SK-N-SH (cell line): ENCODE measurements around the gene CTDP1. TPM values are rescaled to one million over a fixed set of nuclear protein-coding genes. Genes with fewer than 3 reads are reported as not detected.

Experiments used
- CTCF ChIA-PET: fragments of 300-600, 350-600 bp; formaldehyde crosslinking; extraction: SDS; loops from one replicate; lab custom pipeline; 2021; lab: Yijun Ruan, JAX
- POLR2A ChIA-PET: fragments of 350-600 bp; sonication (Branson Sonifier 250); formaldehyde crosslinking; extraction: SDS; loops from one replicate; lab custom pipeline; 2020; ENCODE audit warnings: antibody characterized with exemption, inconsistent platforms; lab: Yijun Ruan, JAX
- DNase-seq: peaks from one replicate; pipeline ENCODE4 v3.0.0; 2012
- H2AFZ ChIP-seq: fragments of 200-600 bp; sonication (generic); 2 replicates; pipeline ENCODE4 v1.8.1; 2016; ENCODE audit warnings: antibody characterized with exemption, mild to moderate bottlenecking, low read depth
- H3F3A ChIP-seq: fragments of 200-600 bp; sonication (generic); replicated peaks from 2 replicates; pipeline ENCODE3; 2016; ENCODE audit warnings: antibody characterized with exemption, mild to moderate bottlenecking; ENCODE audit not compliant: insufficient read depth
- H3K27ac ChIP-seq, 2 experiments: fragments of 200-500 bp in 1 of 2; fragments of 200-600 bp in 1 of 2; sonication (Bioruptor generic) in 1 of 2; sonication (generic), shearing (Covaris generic) in 1 of 2; 2 replicates each; pipeline versions ENCODE4 v1.5.1 to v1.6.1; 2014 to 2016; ENCODE audit warnings: low read depth in 2 of 2, inconsistent platforms in 1 of 2, low read length in 1 of 2, mild to moderate bottlenecking in 1 of 2, mixed read lengths in 1 of 2
- H3K27me3 ChIP-seq: fragments of 200-600 bp; sonication (generic), shearing (Covaris generic); 2 replicates; pipeline ENCODE4 v1.6.1; 2016; ENCODE audit warnings: mixed run types; ENCODE audit not compliant: insufficient read depth
- H3K36me3 ChIP-seq, 2 experiments: fragments of 200-500 bp in 1 of 2; fragments of 200-600 bp in 1 of 2; sonication (Bioruptor generic) in 1 of 2; sonication (generic) in 1 of 2; replicated peaks in 1 of 2; 2 replicates each; pipeline versions ENCODE3 to v1.5.1; 2014 to 2016; ENCODE audit warnings: low read length in 1 of 2, mild to moderate bottlenecking in 1 of 2; ENCODE audit not compliant: insufficient read depth in 2 of 2, control insufficient read depth in 1 of 2
- H3K4me1 ChIP-seq, 2 experiments: fragments of 200-500 bp in 1 of 2; fragments of 200-600 bp in 1 of 2; sonication (Bioruptor generic) in 1 of 2; sonication (generic), shearing (Covaris generic) in 1 of 2; 2 replicates each; pipeline versions ENCODE4 v1.5.1 to v1.6.1; 2014 to 2016; ENCODE audit warnings: low read depth in 1 of 2, low read length in 1 of 2, mixed run types in 1 of 2; ENCODE audit not compliant: insufficient read depth in 2 of 2, control insufficient read depth in 1 of 2
- H3K4me2 ChIP-seq: fragments of 200-600 bp; sonication (generic), shearing (Covaris generic); 2 replicates; pipeline ENCODE4 v1.6.1; 2017; ENCODE audit warnings: mixed run types
- H3K4me3 ChIP-seq, 2 experiments: fragments of 200-500 bp in 1 of 2; fragments of 200-600 bp in 1 of 2; sonication (Bioruptor generic) in 1 of 2; sonication (generic), shearing (Covaris generic) in 1 of 2; 2 replicates each; pipeline versions ENCODE4 v1.5.1 to v1.8.1; 2014 to 2016; ENCODE audit warnings: low read depth in 2 of 2, inconsistent platforms in 1 of 2, low read length in 1 of 2, mild to moderate bottlenecking in 1 of 2, mixed read lengths in 1 of 2, moderate library complexity in 1 of 2
- H3K79me2 ChIP-seq: fragments of 200-600 bp; sonication (generic); 2 replicates; pipeline ENCODE4 v1.8.1; 2017; ENCODE audit warnings: mild to moderate bottlenecking; ENCODE audit not compliant: insufficient read depth
- H3K9ac ChIP-seq: fragments of 200-600 bp; sonication (generic); 2 replicates; pipeline ENCODE4 v1.6.1; 2017; ENCODE audit warnings: mixed run types
- H3K9me2 ChIP-seq: fragments of 200-600 bp; sonication (generic); 2 replicates; pipeline ENCODE4 v1.6.1; 2017; ENCODE audit warnings: mixed run types
- H3K9me3 ChIP-seq: fragments of 200-600 bp; sonication (generic); 2 replicates; pipeline ENCODE4 v1.6.1; 2017; ENCODE audit warnings: mixed run types, mild to moderate bottlenecking, moderate library complexity
- H4K20me1 ChIP-seq: fragments of 200-600 bp; sonication (generic); 2 replicates; pipeline ENCODE4 v1.6.1; 2017; ENCODE audit warnings: mild to moderate bottlenecking, mixed run types; ENCODE audit not compliant: insufficient read depth
- CHD2 ChIP-seq: fragments of 150-350 bp; IDR thresholded peaks from 2 replicates; pipeline ENCODE4 v1.6.1; 2018; ENCODE audit warnings: low read length; ENCODE audit not compliant: partially characterized antibody
- ELF1 ChIP-seq: IDR thresholded peaks from 2 replicates; pipeline ENCODE4 v1.4.0; 2012
- FOXJ3 ChIP-seq: sonication (generic); formaldehyde crosslinking; IDR thresholded peaks from 2 replicates; pipeline ENCODE4 v1.5.1; 2020; ENCODE audit warnings: mild to moderate bottlenecking, missing genetic modification reagents
- FOXM1 ChIP-seq: IDR thresholded peaks from 2 replicates; pipeline ENCODE4 v1.4.0; 2012; ENCODE audit warnings: low read depth, mild to moderate bottlenecking
- GABPA ChIP-seq: IDR thresholded peaks from 2 replicates; pipeline ENCODE4 v1.4.0; 2012; ENCODE audit warnings: low read depth, mild to moderate bottlenecking
- NFIC ChIP-seq: IDR thresholded peaks from 2 replicates; pipeline ENCODE4 v1.4.0; 2012; ENCODE audit warnings: borderline replicate concordance
- NRF1 ChIP-seq: IDR thresholded peaks from 2 replicates; pipeline ENCODE4 v1.6.1; 2012; ENCODE audit warnings: low read depth, mild to moderate bottlenecking, low read length
- RAD21 ChIP-seq: IDR thresholded peaks from 2 replicates; pipeline ENCODE4 v1.6.1; 2012; ENCODE audit warnings: mild to moderate bottlenecking, low read length
- RCOR1 ChIP-seq: fragments of 150-350 bp; IDR thresholded peaks from 2 replicates; pipeline ENCODE4 v1.6.1; 2017; ENCODE audit warnings: antibody characterized with exemption, low read length
- SMC3 ChIP-seq: IDR thresholded peaks from 2 replicates; pipeline ENCODE4 v1.6.1; 2012; ENCODE audit warnings: low read depth, low read length, improper control_type of control experiment
- TAF1 ChIP-seq: IDR thresholded peaks from 2 replicates; pipeline ENCODE4 v1.6.1; 2012; ENCODE audit warnings: low read depth, mild to moderate bottlenecking, low read length, moderate library complexity, borderline replicate concordance
- TCF12 ChIP-seq: IDR thresholded peaks from 2 replicates; pipeline ENCODE4 v1.4.0; 2012
- TEAD4 ChIP-seq: IDR thresholded peaks from 2 replicates; pipeline ENCODE4 v1.4.0; 2012; ENCODE audit warnings: mild to moderate bottlenecking, borderline replicate concordance; ENCODE audit not compliant: insufficient read depth
- YY1 ChIP-seq: IDR thresholded peaks from 2 replicates; pipeline ENCODE4 v1.4.0; 2012; ENCODE audit warnings: low read depth, mild to moderate bottlenecking
- WGBS: methylation state at CpG from one replicate; pipeline ENCODE4 v1.1.6; 2017; ENCODE audit warnings: low lambda C conversion rate; 5-methylcytosine and 5-hydroxymethylcytosine counted together
- polyA plus RNA-seq, 3 experiments: library from polyadenylated mRNA; depleted of rRNA; stranded (reverse); fragments of >200 nt; gene quantifications; 2 replicates each; pipeline ENCODE4 v1.2.3, GENCODE V29; 2012
- TF ChIP-seq, protein P1 (sequence below): IDR thresholded peaks from 2 replicates; pipeline ENCODE4; 2012
- TF ChIP-seq, protein P2 (sequence below): fragments of 150-350 bp; IDR thresholded peaks from 2 replicates; pipeline ENCODE4 v1.6.1; 2016; ENCODE audit warnings: mild to moderate bottlenecking, low read depth, low read length
- TF ChIP-seq, protein P3 (sequence below): fragments of 150-350 bp; IDR thresholded peaks from 2 replicates; pipeline ENCODE4 v1.6.1; 2017; ENCODE audit warnings: antibody characterized with exemption, low read length, low read depth, borderline replicate concordance
- TF ChIP-seq, protein P4 (sequence below): IDR thresholded peaks from 2 replicates; pipeline ENCODE4 v1.4.0; 2012; ENCODE audit warnings: low read depth, borderline replicate concordance
- TF ChIP-seq, protein P5 (sequence below): IDR thresholded peaks from 2 replicates; pipeline ENCODE4 v1.4.0; 2012; ENCODE audit warnings: low read depth
- TF ChIP-seq, protein P6 (sequence below): IDR thresholded peaks from 2 replicates; pipeline ENCODE4 v1.4.0; 2012; ENCODE audit warnings: low read depth, borderline replicate concordance

Gene CTDP1
- polyA plus RNA-seq, 1 of the 3 experiments (the other 2 are of a cell fraction): 15.6 TPM

DNA sequence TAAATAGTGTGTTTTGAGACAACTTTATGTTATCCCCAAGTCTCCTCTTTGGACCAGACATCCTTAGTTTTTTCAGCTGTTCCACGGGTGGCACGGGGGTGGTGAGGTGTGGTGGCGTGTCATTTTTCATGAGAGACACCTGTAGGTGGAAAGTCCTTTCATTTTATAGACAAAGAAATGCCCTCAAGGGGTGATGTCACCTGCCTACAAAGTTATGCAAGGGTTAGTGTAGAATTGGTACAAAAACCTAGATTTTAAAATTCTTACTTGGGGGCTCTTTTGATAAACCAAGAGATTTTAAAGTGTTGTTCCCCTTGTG, 15.3 kb downstream of the CTDP1 start:
- Histone ChIP-seq H3K4me1 (no peaks in the 10 kb centered on the region), H3K79me2 (peaks cover 28% of the 10 kb centered on the region), H3K27me3 (no peaks in the 10 kb centered on the region), H3K27ac (no peak overlapping the region), H3F3A (no peaks in the 10 kb centered on the region), H4K20me1 (peaks cover 41% of the 10 kb centered on the region), H2AFZ (no peak overlapping the region), H3K9me2 (no peaks in the 10 kb centered on the region), H3K4me2 (no peak overlapping the region), H3K9me3 (no peaks in the 10 kb centered on the region), H3K9ac (no peak overlapping the region), H3K4me3 (no peak overlapping the region), H3K36me3 (peaks cover 3 to 37% of the 10 kb centered on the region in 2 experiments)
- TF ChIP-seq RCOR1: no peak
- no peak for TF ChIP-seq SMC3
- TF ChIP-seq TEAD4: no peak
- no peak for TF ChIP-seq NRF1
- TF ChIP-seq, protein P1, sequence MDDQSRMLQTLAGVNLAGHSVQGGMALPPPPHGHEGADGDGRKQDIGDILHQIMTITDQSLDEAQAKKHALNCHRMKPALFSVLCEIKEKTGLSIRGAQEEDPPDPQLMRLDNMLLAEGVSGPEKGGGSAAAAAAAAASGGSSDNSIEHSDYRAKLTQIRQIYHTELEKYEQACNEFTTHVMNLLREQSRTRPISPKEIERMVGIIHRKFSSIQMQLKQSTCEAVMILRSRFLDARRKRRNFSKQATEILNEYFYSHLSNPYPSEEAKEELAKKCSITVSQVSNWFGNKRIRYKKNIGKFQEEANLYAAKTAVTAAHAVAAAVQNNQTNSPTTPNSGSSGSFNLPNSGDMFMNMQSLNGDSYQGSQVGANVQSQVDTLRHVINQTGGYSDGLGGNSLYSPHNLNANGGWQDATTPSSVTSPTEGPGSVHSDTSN: no peak
- no peak for TF ChIP-seq RAD21
- TF ChIP-seq FOXM1: no peak
- no peak for TF ChIP-seq FOXJ3
- TF ChIP-seq, protein P2, sequence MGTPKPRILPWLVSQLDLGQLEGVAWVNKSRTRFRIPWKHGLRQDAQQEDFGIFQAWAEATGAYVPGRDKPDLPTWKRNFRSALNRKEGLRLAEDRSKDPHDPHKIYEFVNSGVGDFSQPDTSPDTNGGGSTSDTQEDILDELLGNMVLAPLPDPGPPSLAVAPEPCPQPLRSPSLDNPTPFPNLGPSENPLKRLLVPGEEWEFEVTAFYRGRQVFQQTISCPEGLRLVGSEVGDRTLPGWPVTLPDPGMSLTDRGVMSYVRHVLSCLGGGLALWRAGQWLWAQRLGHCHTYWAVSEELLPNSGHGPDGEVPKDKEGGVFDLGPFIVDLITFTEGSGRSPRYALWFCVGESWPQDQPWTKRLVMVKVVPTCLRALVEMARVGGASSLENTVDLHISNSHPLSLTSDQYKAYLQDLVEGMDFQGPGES: no peak
- TF ChIP-seq, protein P3, sequence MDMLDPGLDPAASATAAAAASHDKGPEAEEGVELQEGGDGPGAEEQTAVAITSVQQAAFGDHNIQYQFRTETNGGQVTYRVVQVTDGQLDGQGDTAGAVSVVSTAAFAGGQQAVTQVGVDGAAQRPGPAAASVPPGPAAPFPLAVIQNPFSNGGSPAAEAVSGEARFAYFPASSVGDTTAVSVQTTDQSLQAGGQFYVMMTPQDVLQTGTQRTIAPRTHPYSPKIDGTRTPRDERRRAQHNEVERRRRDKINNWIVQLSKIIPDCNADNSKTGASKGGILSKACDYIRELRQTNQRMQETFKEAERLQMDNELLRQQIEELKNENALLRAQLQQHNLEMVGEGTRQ: no peak
- TF ChIP-seq ELF1: no peak
- no peak for TF ChIP-seq TCF12
- CTCF ChIA-PET: no interaction called here
- POLR2A ChIA-PET: no interaction called here
- no peak for DNase-seq
- WGBS: 90% methylated on average over 3 of the region's 3 CpGs

DNA sequence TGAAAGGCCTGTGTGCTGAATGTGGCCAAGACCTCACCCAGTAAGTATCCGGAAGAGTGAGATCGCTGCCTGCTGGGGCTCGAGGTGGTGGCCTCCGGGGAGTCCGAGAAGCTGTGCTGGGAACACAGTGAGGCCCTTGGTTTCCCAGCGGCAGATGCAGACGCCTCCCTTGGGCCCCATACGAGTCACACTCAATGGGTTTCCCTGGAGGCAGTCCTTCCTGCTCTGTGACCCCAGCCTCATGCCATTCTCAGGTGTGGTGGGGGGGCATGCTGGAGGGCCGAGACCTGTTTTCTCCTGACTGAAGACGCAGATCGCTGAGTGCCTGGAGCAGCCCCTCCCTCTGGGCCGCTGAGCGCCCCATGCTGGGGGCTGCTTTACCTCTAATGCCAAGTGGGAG, 15.7 kb downstream of the CTDP1 start:
- TF ChIP-seq ELF1 (no peak), SMC3 (no peak), NFIC (no peak), FOXJ3 (no peak), TAF1 (no peak), TCF12 (no peak), RAD21 (no peak), FOXM1 (no peak), RCOR1 (no peak), GABPA (no peak), YY1 (no peak), CHD2 (no peak)
- TF ChIP-seq, protein P4, sequence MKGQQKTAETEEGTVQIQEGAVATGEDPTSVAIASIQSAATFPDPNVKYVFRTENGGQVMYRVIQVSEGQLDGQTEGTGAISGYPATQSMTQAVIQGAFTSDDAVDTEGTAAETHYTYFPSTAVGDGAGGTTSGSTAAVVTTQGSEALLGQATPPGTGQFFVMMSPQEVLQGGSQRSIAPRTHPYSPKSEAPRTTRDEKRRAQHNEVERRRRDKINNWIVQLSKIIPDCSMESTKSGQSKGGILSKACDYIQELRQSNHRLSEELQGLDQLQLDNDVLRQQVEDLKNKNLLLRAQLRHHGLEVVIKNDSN: no peak
- TF ChIP-seq, protein P1: no peak
- TF ChIP-seq, protein P5, sequence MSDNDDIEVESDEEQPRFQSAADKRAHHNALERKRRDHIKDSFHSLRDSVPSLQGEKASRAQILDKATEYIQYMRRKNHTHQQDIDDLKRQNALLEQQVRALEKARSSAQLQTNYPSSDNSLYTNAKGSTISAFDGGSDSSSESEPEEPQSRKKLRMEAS: no peak
- TF ChIP-seq, protein P3: no peak
- TF ChIP-seq, protein P6, sequence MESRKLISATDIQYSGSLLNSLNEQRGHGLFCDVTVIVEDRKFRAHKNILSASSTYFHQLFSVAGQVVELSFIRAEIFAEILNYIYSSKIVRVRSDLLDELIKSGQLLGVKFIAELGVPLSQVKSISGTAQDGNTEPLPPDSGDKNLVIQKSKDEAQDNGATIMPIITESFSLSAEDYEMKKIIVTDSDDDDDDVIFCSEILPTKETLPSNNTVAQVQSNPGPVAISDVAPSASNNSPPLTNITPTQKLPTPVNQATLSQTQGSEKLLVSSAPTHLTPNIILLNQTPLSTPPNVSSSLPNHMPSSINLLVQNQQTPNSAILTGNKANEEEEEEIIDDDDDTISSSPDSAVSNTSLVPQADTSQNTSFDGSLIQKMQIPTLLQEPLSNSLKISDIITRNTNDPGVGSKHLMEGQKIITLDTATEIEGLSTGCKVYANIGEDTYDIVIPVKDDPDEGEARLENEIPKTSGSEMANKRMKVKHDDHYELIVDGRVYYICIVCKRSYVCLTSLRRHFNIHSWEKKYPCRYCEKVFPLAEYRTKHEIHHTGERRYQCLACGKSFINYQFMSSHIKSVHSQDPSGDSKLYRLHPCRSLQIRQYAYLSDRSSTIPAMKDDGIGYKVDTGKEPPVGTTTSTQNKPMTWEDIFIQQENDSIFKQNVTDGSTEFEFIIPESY: no peak
- Histone ChIP-seq H3F3A (no peaks in the 10 kb centered on the region), H4K20me1 (peaks cover 37% of the 10 kb centered on the region), H3K4me3 (no peak overlapping the region), H3K27me3 (no peaks in the 10 kb centered on the region), H3K27ac (no peak overlapping the region), H3K79me2 (peaks cover 24% of the 10 kb centered on the region), H3K4me1 (no peaks in the 10 kb centered on the region), H2AFZ (no peak overlapping the region), H3K4me2 (no peak overlapping the region), H3K9me2 (no peaks in the 10 kb centered on the region), H3K9ac (no peak overlapping the region), H3K36me3 (peaks cover 3 to 40% of the 10 kb centered on the region in 2 experiments), H3K9me3 (no peaks in the 10 kb centered on the region)
- no peak for DNase-seq
- 91% methylated on average over 6 of the region's 13 CpGs for WGBS
- ChIA-PET POLR2A (no interaction called here), CTCF (no interaction called here)
